ENCODE data around the gene CD59. TPM values are rescaled to one million over a fixed set of nuclear protein-coding genes. Genes with fewer than 3 reads are reported as not detected.
"Not testable (repeated sequence)": the region's sequence is repeated elsewhere in the genome, so short reads cannot be mapped to it uniquely, and the experiment has no call there.

The CD59 gene
- total RNA-seq, 2 donors from 2014 or later: 414 to 561 TPM

GRCh38 chr11:33733980-33734379, 2.2 kb downstream of the CD59 start:
- no peak for TF ChIP-seq CTCF (IDR thresholded peaks at IDR 0.05)

GRCh38 chr11:33731723-33732531, 4.3 kb downstream of the CD59 start:
- peak overlapping the region; percentile 30 to 99 for H3K27ac ChIP-seq
- peaks cover 8% of the 10 kb centered on the region for H3K36me3 ChIP-seq
- H3K4me1 ChIP-seq: peaks cover 0 to 62% of the 10 kb centered on the region in 2 donors
- no peaks in the 10 kb centered on the region for H3K27me3 ChIP-seq
- H3K9me3 ChIP-seq: no peaks in the 10 kb centered on the region
- no peak for DNase-seq (ENCODE audit: low spot score)
- no peak overlapping the region for H3K4me3 ChIP-seq
- no peak for TF ChIP-seq CTCF (IDR thresholded peaks at IDR 0.05)

More at GRCh38 chr11:33733980-33734379, 2.2 kb downstream of the CD59 start:
- Histone ChIP-seq H3K9me3 (no peaks in the 10 kb centered on the region), H3K4me1 (peaks cover 0 to 69% of the 10 kb centered on the region in 2 donors), H3K27ac (peak overlapping the region; percentile 96 to 99), H3K4me3 (peak overlapping the region; percentile 88 to 91), H3K36me3 (peaks cover 8% of the 10 kb centered on the region), H3K27me3 (no peaks in the 10 kb centered on the region)
- no peak for DNase-seq (ENCODE audit: low spot score)

DNA sequence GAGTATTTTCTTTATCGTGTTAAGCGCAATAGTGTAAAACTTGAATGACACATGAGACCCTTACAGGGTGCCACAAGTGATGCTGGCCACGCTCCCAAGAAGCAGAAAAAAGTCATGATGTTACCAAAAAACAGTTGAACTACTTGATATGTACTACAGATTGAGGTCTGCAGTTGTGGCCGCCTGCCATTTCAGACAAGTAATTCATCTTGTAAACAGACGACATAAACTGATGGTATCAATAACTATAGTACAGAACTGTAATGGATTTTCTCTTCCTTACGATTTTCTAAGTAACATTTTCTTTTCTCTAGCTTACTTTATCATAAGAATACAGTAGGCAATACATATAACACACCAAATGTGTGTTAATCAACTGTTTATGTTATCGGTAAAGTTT, 5.5 kb downstream of the CD59 start:
- TF ChIP-seq CTCF (IDR thresholded peaks at IDR 0.05): no peak
- no peaks in the 10 kb centered on the region for H3K9me3 ChIP-seq
- no peaks in the 10 kb centered on the region for H3K27me3 ChIP-seq
- peaks cover 8% of the 10 kb centered on the region for H3K36me3 ChIP-seq
- DNase-seq (ENCODE audit: low spot score): no peak
- peak overlapping the region in 1 of 2 donors; percentile 99 for H3K27ac ChIP-seq
- H3K4me3 ChIP-seq: no peak overlapping the region
- H3K4me1 ChIP-seq: peaks cover 0 to 64% of the 10 kb centered on the region in 2 donors

- not testable (repeated sequence) for H3K4me3 ChIP-seq; H3K9me3 ChIP-seq; H3K27me3 ChIP-seq; DNase-seq (ENCODE audit: low spot score); H3K36me3 ChIP-seq; H3K27ac ChIP-seq
- H3K4me1 ChIP-seq: peaks cover 0 to 76% of the 10 kb centered on the region in 2 donors
Observed at GRCh38 chr11:33729072-33729664, 7.1 kb downstream of the CD59 start.

GRCh38 chr11:33727539-33727938, 8.7 kb downstream of the CD59 start:
- not testable (repeated sequence) for H3K27me3 ChIP-seq; H3K4me3 ChIP-seq; H3K36me3 ChIP-seq; H3K27ac ChIP-seq; H3K9me3 ChIP-seq; DNase-seq (ENCODE audit: low spot score)
- peaks cover 0 to 76% of the 10 kb centered on the region in 2 donors for H3K4me1 ChIP-seq

GRCh38 chr11:33725496-33725895, 10.7 kb downstream of the CD59 start:
- Histone ChIP-seq H3K36me3 (peaks cover 19% of the 10 kb centered on the region), H3K4me1 (peaks cover 0 to 76% of the 10 kb centered on the region in 2 donors), H3K27me3 (no peaks in the 10 kb centered on the region), H3K4me3 (no peak overlapping the region), H3K9me3 (no peaks in the 10 kb centered on the region), H3K27ac (peak overlapping the region; percentile 91 to 93)
- no peak for TF ChIP-seq CTCF (IDR thresholded peaks at IDR 0.05)
- no peak for DNase-seq (ENCODE audit: low spot score)
